Measurements from ENCODE around the gene PLPPR3.

GRCh38 chr19:799076-799881 is 22.5 kb downstream of the PLPPR3 start:
- TF ChIP-seq ARNT (IDR thresholded peaks at IDR 0.05) (no peak), ELF4 (IDR thresholded peaks at IDR 0.05) (no peak), FOXK2 (IDR thresholded peaks at IDR 0.05) (no peak), FOXA1 (IDR thresholded peaks at IDR 0.05) (no peak), TARDBP (IDR thresholded peaks at IDR 0.05) (no peak), HDGF (IDR thresholded peaks at IDR 0.05; ENCODE audit: borderline replicate concordance) (no peak), PKNOX1 (IDR thresholded peaks at IDR 0.05) (no peak), FOXM1 (IDR thresholded peaks at IDR 0.05; ENCODE audit: borderline replicate concordance) (no peak), L3MBTL2 (conservative IDR thresholded peaks at IDR 0.05) (no peak), CTBP1 (IDR thresholded peaks at IDR 0.05; ENCODE audit: borderline replicate concordance) (no peak), SUZ12 (IDR thresholded peaks at IDR 0.05) (no peak), LEF1 (IDR thresholded peaks at IDR 0.05; ENCODE audit: borderline replicate concordance) (no peak), BHLHE40 (IDR thresholded peaks at IDR 0.05; ENCODE audit: borderline replicate concordance) (no peak), SP1 (IDR thresholded peaks at IDR 0.05) (no peak)
